Rectal smooth muscle tissue (tissue), 1 donor: ENCODE data around the gene PARD3B.

Experiments used
- H3K27ac ChIP-seq: one replicate; pipeline ENCODE4 v1.7.0; 2013; ENCODE audit warnings: low read depth, low read length, inconsistent platforms
- H3K27me3 ChIP-seq: one replicate; pipeline ENCODE4 v1.7.0; 2013; ENCODE audit warnings: low read length; ENCODE audit not compliant: control insufficient read depth, insufficient read depth
- H3K36me3 ChIP-seq: one replicate; pipeline ENCODE4 v1.7.0; 2013; ENCODE audit warnings: low read length; ENCODE audit not compliant: control insufficient read depth, insufficient read depth
- H3K4me1 ChIP-seq: one replicate; pipeline ENCODE4 v1.7.0; 2013; ENCODE audit warnings: low read length; ENCODE audit not compliant: control insufficient read depth, insufficient read depth
- H3K4me3 ChIP-seq: one replicate; pipeline ENCODE4 v1.7.0; 2013; ENCODE audit warnings: low read length
- H3K9ac ChIP-seq: one replicate; pipeline ENCODE4 v1.7.0; 2013; ENCODE audit warnings: low read length

Gene PARD3B

GRCh38 chr2:205017381-205017780, 472.1 kb downstream of the PARD3B start:
- Histone ChIP-seq H3K36me3 (no peaks in the 10 kb centered on the region), H3K4me3 (no peak overlapping the region), H3K27ac (no peak overlapping the region)

GRCh38 chr2:205017912-205018311, 472.6 kb downstream of the PARD3B start:
- H3K27me3 ChIP-seq, result no peaks in the 10 kb centered on the region
- H3K36me3 ChIP-seq, result no peaks in the 10 kb centered on the region
- H3K27ac ChIP-seq, result no peak overlapping the region
- H3K9ac ChIP-seq, result no peak overlapping the region
- peaks cover 4% of the 10 kb centered on the region for H3K4me1 ChIP-seq
- H3K4me3 ChIP-seq, result no peak overlapping the region

More at GRCh38 chr2:205017381-205017780, 472.1 kb downstream of the PARD3B start:
- Histone ChIP-seq H3K9ac (no peak overlapping the region), H3K4me1 (peaks cover 8% of the 10 kb centered on the region), H3K27me3 (no peaks in the 10 kb centered on the region)

- H3K9ac ChIP-seq, result no peak overlapping the region
- H3K4me3 ChIP-seq, result no peak overlapping the region
- no peak overlapping the region for H3K27ac ChIP-seq
- H3K27me3 ChIP-seq, result no peaks in the 10 kb centered on the region
- H3K4me1 ChIP-seq, result peaks cover 4% of the 10 kb centered on the region
- H3K36me3 ChIP-seq, result no peaks in the 10 kb centered on the region
Observed at GRCh38 chr2:205020673-205021072, 475.4 kb downstream of the PARD3B start.

DNA sequence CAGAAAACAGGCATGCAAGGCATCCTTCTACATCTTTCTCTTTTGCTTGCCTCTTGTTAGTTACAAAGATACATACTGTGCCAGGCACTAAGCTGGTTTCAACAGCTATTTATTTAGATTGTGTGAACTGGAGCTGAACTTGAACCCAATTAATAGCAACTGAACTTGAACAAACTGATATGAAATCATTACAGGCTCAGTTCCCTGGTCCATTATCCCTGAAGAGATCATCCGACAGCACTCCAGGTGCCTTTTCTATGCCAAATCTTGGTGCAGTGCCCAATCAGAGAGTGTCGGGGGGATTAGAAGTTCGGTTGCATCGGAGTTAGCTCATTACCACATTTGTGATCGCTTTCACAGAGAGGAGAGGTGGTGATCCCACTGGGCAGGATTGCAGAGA, 477.6 kb downstream of the PARD3B start:
- no peaks in the 10 kb centered on the region for H3K27me3 ChIP-seq
- H3K4me1 ChIP-seq, result peaks cover 8% of the 10 kb centered on the region
- H3K9ac ChIP-seq, result no peak overlapping the region
- H3K36me3 ChIP-seq, result no peaks in the 10 kb centered on the region
- no peak overlapping the region for H3K4me3 ChIP-seq
- no peak overlapping the region for H3K27ac ChIP-seq

DNA sequence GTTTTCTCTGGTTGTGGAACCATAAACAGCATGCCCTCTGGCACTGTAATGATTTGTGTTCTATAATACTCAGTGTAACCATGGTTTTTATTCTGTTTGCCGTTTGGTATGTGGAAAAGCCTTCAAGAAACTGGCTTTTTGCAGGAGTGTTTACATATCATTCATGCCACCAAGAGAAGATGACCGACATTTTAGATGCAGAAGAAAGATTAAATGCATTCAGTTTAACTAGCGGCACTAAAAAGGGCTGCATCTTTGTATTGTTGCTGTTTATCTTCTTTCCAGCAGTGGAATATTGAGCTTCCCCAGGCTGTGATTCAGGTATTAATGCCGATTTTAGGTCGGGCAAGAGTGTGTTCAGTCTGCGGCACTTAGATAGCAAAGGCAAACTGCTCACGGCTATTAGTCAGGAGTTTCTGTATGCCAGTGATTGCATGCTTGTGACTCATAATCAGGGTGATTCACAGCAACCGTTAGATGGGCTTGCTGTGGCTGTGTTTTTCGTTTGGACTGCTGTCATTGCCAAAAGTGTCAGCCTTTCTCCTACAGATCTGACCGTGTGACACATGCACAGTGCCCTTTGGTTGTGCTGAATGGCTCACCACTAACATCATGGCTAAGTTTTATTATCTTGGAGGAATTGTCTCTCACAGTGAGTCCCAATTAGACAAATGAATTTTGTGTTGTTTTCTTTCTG, 479.7 kb downstream of the PARD3B start:
- peak overlapping the region; percentile 65 for H3K27ac ChIP-seq

GRCh38 chr2:205025580-205026240, 480.4 kb downstream of the PARD3B start:
- Histone ChIP-seq H3K4me1 (peaks cover 6% of the 10 kb centered on the region), H3K27me3 (no peaks in the 10 kb centered on the region), H3K27ac (peak overlapping the region; percentile 65), H3K4me3 (peak overlapping the region; percentile 22), H3K9ac (no peak overlapping the region), H3K36me3 (no peaks in the 10 kb centered on the region)

More for the DNA sequence above, 479.7 kb downstream of the PARD3B start:
- H3K27me3 ChIP-seq, result no peaks in the 10 kb centered on the region
- H3K9ac ChIP-seq, result no peak overlapping the region
- H3K36me3 ChIP-seq, result no peaks in the 10 kb centered on the region
- H3K4me1 ChIP-seq, result peaks cover 6% of the 10 kb centered on the region
- peak overlapping the region; percentile 48 for H3K4me3 ChIP-seq

GRCh38 chr2:205030695-205031094, 485.4 kb downstream of the PARD3B start:
- Histone ChIP-seq H3K27ac (no peak overlapping the region), H3K27me3 (no peaks in the 10 kb centered on the region), H3K9ac (no peak overlapping the region), H3K36me3 (no peaks in the 10 kb centered on the region), H3K4me3 (no peak overlapping the region), H3K4me1 (peaks cover 5% of the 10 kb centered on the region)

DNA sequence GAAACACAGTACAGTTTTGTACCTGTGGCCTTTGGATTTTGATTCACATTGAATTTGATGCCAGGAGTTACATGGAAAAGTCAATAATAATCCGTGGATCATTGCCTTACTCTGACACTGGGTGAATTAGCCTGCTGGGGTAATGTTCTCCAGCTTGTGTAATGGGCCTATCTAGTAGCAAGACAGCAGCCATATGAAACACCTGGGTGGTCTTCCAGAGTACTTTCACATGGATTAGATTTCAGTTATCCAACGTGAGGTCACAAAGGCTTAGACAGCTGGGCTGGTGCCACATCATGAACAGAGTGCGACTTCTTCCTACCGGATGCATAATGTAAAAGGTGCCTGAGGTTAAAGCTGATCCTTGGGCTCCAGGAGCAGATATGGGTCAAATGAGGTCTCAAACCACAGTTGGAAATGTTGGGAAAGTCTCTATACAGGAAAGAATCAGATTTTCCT, 486.8 kb downstream of the PARD3B start:
- Histone ChIP-seq H3K27me3 (no peaks in the 10 kb centered on the region), H3K27ac (no peak overlapping the region), H3K4me1 (no peaks in the 10 kb centered on the region), H3K36me3 (no peaks in the 10 kb centered on the region), H3K9ac (no peak overlapping the region), H3K4me3 (no peak overlapping the region)

DNA sequence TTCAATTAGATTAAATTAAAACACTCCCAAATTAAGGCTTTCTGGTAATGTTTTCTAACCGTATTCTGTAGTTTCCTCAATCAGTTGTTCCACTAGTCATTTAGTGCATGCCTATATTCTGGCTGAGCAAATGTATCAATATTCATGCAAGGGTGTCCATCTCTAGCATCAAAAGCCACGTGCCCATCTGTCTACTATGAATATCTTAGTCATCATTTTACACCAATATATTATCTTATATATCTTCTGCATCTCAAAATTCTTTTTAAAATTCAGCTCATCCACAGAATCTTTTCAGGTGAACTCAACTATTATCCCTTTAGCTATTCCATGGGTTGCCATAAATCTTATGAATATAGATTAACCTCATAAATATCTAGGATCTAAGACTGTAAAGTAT, 488.2 kb downstream of the PARD3B start:
- H3K4me3 ChIP-seq, result no peak overlapping the region
- H3K4me1 ChIP-seq, result no peaks in the 10 kb centered on the region
- no peak overlapping the region for H3K27ac ChIP-seq
- no peaks in the 10 kb centered on the region for H3K36me3 ChIP-seq
- no peaks in the 10 kb centered on the region for H3K27me3 ChIP-seq
- no peak overlapping the region for H3K9ac ChIP-seq

DNA sequence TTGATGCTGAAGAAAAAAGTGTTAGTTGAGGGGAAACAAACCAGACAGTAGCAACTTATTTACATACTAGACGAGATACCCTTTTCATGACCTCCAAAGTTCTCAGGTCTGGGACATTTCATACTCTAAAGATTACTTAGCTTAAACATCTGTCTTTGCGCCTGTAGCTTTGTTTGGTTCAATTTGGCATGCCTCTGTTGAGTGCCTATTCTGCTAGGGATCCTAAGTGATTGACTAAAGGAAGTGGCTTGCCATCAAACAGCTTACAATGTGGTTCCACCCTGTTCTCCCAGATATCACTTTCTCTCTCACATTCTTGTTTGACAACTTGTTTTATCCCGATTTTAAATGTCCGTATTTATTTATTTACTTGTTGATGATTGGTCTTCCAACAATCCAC, 488.8 kb downstream of the PARD3B start:
- Histone ChIP-seq H3K27me3 (no peaks in the 10 kb centered on the region), H3K9ac (no peak overlapping the region), H3K4me1 (no peaks in the 10 kb centered on the region), H3K27ac (no peak overlapping the region), H3K4me3 (no peak overlapping the region), H3K36me3 (no peaks in the 10 kb centered on the region)

DNA sequence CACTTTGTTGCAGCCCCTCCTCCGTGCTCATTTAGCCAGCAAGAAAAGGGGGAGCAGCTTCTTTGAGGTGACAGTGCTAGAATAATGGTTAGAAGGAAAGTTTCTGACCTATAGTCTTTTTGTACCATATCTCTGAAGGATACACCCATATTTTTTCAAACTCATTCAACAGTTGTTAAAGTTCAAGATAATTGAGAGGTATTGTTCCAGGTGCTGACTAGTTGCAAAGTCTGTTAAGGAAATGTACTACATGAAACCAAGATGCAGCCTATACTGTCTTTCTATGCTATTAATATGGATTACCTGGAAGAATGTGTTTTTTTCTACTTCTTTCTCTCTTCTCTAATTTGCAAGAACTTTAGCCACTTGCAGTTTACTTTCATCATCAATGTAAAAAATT, 495.0 kb downstream of the PARD3B start:
- Histone ChIP-seq H3K27ac (no peak overlapping the region), H3K4me1 (no peaks in the 10 kb centered on the region), H3K27me3 (no peaks in the 10 kb centered on the region), H3K36me3 (no peaks in the 10 kb centered on the region), H3K9ac (no peak overlapping the region), H3K4me3 (no peak overlapping the region)

GRCh38 chr2:205041472-205042130, 496.3 kb downstream of the PARD3B start:
- Histone ChIP-seq H3K27me3 (no peaks in the 10 kb centered on the region), H3K36me3 (no peaks in the 10 kb centered on the region), H3K9ac (no peak overlapping the region), H3K4me3 (no peak overlapping the region), H3K4me1 (no peaks in the 10 kb centered on the region), H3K27ac (no peak overlapping the region)
